ENCODE measurements around the gene PSMD1.
A peak's percentile ranks its signal among the peaks of the same experiment; 100 is the strongest.

The PSMD1 gene

GRCh38 chr2:231036131-231036530 lies 20.5 kb upstream of the PSMD1 start:
- no peak for DNase-seq

DNA sequence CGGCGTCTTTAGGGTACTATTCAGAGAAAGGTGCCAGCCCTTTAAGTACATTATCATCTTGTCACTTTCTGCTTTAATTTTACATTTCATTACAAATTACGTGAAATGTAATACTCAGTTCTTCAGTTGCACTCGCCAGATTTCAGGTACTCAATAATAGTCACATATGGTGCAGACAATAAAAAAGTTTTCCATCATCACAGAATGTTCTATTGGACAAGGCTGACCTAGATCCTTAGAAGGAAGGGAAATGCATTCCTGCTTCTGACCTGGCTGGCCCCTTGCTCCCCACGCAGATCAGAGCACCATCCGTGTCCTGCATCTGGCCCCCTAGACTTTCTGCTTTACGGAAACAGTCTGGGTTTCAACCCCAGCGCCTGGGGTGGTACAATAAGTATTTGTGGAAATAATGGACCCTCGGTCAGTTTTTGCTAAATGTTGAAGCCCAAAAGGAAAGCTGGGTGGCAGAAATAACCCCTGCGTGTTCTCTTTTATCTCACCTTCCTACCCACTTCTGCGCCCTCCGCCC lies 20.0 kb upstream of the PSMD1 start:
- no peak for DNase-seq

DNA sequence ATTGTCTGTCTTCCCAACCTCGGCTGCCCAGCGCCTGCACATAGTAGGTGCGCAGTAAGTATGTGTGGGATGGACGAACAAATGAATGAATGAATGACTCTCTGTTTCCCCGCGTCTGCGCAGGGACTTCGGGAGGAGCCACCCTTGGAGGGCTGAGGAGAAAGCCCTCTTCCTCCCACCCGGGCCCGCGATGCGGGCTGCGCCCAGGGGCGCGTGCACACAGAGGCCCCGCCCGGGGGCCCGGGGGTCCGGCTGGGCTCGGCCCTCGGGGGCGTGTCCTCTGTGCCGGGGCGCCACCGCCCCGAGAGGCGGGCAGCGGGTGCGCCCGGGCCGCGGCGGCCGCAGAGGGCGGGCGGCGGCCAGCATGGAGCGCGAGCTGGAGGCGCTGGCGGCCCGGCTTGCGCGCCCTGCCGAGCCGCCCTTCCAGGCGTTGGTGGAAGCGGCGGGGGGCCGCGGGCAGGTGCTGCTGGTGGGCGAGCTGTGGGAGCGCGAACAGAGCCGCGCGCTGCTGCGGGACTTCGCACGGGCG lies 19.4 kb upstream of the PSMD1 start, which contains the start of gene C2orf72:
TSS of gene C2orf72 (plus strand) at position 322 of the 529 bp plus-strand sequence. CDS start at position 365, 43 bp downstream.
- DNase-seq, result no peak

- no peak for DNase-seq
Observed at GRCh38 chr2:231037731-231038482, 18.8 kb upstream of the PSMD1 start.

DNA sequence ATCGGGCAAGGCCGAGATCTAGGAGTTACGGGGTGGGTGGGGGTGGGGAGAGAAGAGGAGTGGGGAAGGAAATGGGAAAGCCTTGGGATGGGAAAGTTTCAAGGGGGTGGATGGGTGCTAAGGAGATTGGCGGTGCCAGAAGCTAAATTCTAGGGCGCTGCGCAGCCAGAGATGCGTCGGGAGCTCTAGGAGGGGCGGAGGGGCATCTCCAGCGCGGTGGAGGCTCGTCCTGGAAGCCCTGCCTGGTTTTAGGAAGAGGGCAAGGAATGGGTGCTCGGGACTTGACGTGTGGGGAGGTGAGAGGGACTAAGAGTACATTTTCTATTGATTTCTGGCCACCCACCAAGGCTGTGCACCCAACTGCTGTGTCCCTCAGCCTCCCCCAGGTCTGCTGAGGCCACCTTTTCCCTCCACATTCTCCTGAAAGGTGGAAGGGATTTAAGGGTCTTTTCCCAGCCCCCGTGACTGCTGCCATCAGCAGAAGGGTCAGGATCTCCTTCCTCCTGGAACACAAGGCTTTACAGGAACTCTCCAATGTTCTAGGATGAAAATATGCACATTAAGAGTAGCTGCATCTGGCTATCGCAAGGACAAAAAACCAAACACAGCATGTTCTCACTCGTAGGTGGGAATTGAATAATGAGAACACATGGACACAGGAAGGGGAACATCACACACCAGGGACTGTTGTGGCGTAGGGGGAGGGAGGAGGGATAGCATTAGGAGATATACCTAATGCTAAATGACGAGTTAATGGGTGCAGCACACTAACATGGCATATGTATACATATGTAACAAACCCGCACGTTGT lies 18.0 kb upstream of the PSMD1 start:
- DNase-seq, result no peak

DNA sequence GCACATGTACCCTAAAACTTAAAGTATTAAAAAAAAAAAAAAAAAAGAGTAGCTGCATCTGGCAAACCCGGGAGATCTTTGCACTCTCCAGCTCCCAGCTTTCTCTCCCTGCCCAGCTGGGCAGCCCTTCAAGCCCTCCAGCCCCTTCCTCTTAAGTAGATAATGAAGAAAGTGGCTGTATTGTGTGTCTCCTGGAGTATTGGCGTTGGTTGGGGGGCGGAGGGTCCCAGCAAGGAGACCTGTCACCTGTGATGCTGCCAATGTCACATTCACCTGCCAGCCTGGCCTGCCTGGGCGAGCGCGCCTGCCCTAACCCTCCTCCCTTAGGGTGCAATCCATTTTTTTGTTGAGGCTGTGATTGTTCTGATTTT lies 17.4 kb upstream of the PSMD1 start:
- no peak for DNase-seq

- DNase-seq, result no peak
Observed at GRCh38 chr2:231039821-231040364, 16.8 kb upstream of the PSMD1 start.

DNA sequence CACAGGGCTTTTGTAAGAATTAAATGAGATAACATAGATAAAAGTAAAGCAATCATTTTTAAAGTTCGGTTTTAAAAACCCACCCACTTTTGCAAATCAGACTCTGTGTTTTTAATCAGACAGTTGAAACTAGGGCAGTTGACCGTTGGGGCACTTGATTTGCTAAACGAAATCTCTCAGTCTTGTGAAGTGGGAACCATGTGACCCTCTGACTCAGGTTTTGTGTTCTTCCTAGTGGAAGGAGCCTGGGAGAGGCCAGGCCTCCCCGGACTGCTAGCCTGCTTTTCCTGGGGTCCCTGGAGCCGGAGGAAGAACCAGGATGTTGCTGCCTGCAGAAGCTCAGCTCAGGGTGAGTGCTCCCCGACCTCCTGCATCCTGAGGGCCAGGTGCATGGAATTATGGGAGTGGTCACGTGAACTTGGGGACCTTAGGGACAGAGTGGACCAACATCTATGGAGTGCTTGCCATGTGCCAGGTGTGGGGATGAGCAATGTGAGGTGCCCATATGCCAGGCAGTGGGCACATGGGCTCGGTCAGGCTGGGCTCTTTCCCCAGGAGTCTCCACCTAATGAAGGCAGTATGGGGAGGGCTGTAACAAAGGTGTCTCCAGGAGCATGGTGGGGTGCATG lies 15.5 kb upstream of the PSMD1 start:
- DNase-seq, result no peak

DNA sequence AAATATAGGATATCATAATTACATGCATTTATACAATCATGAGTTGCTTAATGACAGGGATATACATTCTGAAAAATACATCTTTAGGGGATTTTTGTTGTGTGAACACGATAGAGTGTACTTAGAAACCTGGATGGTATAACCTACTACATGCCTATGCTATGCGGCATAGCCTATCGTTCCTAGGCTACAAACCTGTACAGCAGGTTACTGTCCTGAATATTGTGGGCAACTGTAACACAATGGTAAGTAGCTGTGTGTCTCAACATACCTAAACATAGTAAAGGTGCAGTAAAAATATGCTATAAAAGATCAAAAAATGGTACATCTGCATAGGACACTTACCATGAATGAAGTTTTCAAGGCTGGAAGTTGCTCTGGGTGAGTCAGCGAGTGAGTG lies 12.9 kb upstream of the PSMD1 start:
- no peak for DNase-seq

- DNase-seq, result no peak
Observed at GRCh38 chr2:231046916-231047273, 9.8 kb upstream of the PSMD1 start.

- DNase-seq, result no peak
Observed at GRCh38 chr2:231047274-231047922, 9.3 kb upstream of the PSMD1 start.

DNA sequence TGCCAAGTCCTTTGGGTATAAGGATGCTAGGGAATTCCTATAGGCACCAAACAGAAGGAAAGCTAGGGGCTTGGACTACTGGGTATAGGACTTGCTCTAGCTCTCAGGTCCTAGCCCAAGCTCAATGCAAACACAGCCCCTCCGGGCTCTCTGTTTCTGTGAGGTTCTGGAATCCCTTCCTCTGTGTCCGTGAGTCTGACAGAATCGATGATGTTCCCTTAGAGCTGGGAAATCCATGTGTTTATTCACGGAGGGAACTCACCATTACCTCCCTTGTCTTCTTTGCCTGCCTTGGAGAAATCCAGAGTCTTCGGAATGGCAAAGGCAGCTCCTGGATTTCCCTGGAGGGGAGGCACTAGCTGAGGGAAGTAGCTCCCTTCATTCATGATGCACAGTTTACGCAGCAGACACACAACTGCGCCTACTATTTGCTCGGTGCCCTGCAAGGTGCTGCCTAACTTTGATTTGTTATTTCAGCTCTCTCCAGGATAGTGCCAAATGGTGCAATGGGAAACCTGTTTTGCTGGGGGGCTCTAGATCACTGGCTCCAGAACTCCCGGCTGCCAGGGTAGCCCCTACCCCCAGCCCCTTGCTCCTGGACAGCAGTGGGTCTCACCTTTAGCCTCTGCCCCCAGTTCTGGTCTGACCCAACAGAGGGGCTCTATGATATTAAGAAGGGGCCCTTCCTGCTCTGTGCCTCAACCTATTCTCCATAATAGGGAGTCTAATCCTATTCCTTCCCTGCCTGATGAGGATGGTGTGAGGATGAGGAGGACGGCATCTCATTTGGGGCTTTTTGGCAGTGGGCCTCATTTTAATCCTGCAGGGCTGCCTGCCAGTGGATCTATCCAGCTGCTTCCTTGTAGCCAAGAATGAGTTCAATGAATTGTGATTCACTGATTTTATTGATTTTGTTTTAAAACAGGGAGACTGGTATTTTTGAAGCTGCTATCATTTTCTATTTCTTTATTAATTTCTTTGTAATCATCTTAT lies 8.4 kb upstream of the PSMD1 start:
- DNase-seq, result no peak

DNA sequence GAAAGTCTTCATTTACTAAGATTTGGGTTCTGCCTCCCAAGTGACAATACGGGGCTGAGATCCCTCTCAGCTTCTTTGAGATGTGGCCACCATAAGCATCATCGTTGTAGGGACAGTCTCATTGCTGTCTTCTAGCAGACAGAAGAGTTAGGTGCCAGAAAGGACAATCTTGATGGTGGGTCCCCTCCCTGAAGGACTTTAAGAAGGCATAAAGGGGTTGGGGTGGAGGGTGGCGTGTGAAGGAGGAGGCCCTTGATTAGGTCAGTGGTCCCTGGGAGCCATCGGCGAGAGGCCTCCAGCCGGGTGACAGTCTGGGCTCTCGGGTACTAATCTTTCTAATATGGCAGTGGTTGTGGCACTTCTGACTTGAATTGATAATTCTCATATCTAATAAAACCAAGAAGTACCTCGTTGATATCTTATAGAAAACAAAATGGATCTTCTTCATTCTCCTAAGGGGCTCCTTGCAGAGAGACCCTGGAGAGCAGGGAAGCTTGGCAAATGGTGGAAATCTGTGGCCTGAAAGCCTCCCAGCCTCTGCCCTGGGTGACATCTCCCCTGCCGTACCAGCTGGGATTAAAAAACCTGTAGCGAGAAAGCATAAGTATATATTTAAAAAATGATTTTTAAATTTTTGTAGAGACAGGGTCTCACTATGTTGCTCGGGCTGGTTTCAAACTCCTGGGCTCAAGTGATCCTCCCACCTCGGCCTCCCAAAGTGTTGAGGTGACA lies 7.2 kb upstream of the PSMD1 start:
- no peak for DNase-seq

DNA sequence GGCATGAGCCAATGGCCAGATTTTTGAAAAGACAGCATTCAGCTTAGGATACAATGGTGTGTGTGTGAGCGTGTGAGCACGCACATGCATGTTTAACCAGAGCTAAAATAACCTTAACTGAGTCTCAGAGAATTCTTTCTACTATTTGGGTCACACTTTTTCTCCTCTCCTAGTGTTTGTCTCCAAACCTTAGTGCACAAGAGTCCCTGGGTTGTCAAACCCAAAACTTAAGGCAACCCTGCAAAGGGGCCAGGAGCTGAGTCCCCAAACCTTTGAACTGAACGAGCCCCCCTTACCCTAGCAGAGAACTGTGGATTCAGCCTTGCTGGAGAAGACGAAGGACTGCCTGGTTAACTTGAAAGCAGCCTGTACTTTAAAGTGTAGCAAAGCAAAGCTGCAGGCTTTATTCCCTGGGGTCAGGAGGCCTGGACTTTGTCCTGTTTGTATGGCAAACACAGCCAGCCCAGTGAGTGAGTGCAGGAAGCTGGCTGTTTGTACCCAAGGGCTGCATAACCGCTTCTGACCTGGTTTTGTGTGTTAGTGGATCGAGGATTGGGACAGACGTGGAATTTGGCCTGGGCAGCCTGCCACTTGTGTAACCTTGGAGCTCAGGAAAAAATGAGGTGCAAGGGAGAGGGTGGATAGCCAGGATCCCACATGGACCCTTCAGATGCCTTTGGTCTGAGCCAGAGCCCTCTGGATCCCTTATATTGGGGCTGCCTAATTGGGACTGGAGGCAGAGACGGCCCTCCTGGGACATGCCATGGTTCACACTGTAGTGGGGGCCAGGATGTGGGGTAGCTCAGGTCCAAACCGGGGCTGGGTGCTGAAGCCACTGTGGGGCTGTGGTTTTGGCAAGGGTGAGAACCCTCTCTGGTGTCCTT lies 6.4 kb upstream of the PSMD1 start:
- no peak for DNase-seq

GRCh38 chr2:231051116-231051515 lies 5.6 kb upstream of the PSMD1 start:
- DNase-seq, result no peak

- peak; percentile 76 to 80 for DNase-seq
Observed at GRCh38 chr2:231052494-231053451, 3.9 kb upstream of the PSMD1 start.

GRCh38 chr2:231053846-231054245 lies 2.8 kb upstream of the PSMD1 start:
- DNase-seq, result no peak

DNA sequence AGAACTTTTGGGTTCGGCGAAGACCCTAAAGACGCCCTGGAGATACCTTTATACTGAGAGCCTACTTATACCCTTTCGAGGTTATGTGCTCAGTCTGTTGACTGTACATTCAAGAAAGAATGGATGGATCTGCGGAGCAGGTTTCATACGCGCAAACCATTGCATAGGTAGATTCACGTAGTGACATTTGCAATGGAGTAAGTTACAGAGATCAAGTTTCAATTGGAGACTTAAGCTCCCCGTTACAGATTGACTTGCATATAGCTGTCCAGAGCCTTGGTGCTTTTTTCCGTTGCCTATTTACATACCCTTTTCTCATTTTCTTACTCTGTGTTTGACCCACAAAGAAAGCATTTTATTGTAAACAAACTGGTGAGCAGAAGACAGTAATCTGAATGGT lies 923 bp downstream of the PSMD1 start:
- DNase-seq, result no peak

Measured in activated CD4-positive, alpha-beta T cell treated with anti-CD3 and anti-CD28 coated beads for 4 hours (primary cell).